ENCODE data around the gene STT3B.

DNA sequence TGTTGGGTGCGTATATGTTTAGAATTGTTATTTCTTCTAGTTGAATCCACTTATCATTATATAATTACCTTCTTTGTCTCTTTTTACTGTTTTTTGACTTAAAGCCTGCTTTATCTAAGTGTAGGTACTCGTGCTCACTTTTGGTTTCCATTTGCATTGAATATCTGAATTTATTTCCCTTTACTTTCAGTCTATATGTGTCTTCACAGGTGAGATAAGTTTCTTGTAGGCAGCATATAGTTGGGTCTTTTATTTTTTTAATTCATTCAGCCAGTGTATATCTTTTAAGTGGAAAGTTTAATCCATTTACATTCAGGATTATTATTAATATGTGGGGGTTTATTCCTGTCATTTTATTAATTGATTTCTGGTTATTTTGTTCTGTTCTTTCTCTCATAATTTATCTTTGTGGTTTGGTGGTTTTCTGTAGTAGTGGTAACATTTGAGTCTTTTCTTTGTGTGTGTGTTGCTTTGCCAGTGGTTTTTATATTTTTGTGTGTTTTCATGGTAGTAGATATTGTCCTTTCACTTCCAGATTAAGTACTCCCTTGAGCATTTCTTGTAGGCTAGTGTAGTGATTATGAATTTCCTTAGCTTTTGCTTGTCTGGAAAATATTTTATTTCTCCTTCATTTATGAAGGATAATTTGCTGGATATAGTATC, 27.3 kb downstream of the STT3B start:
- no peak for TF ChIP-seq POLR2AphosphoS5 (IDR thresholded peaks at IDR 0.05; ENCODE audit: borderline replicate concordance, low read depth, low read length)
- no peak for TF ChIP-seq EZH2 (IDR thresholded peaks at IDR 0.05)
